ENCODE results near the gene TGM3.

Gene TGM3

GRCh38 chr20:2368621-2369020, 72.8 kb downstream of the TGM3 start:
- DNase-seq (ENCODE audit: low read depth, low spot score): no peak
- Histone ChIP-seq H3K36me3 (ENCODE audit: control insufficient read depth, insufficient read depth, low read length) (no peaks in the 10 kb centered on the region), H3K27ac (ENCODE audit: low read length) (no peak overlapping the region), H3K27me3 (ENCODE audit: control insufficient read depth, insufficient read depth, low read length) (no peaks in the 10 kb centered on the region), H3K4me1 (ENCODE audit: control insufficient read depth, insufficient read depth, low read length) (no peaks in the 10 kb centered on the region), H3K9me3 (ENCODE audit: control insufficient read depth, insufficient read depth, low read length) (no peaks in the 10 kb centered on the region), H3K4me3 (ENCODE audit: low read length) (no peak overlapping the region)
- WGBS (ENCODE audit: insufficient coverage, insufficient read length): no CpG with 5 or more reads among the region's 1 CpG

- H3K4me3 ChIP-seq (ENCODE audit: low read length): no peak overlapping the region
- H3K9me3 ChIP-seq (ENCODE audit: control insufficient read depth, insufficient read depth, low read length): no peaks in the 10 kb centered on the region
- no peaks in the 10 kb centered on the region for H3K36me3 ChIP-seq (ENCODE audit: control insufficient read depth, insufficient read depth, low read length)
- H3K4me1 ChIP-seq (ENCODE audit: control insufficient read depth, insufficient read depth, low read length): no peaks in the 10 kb centered on the region
- no peak for DNase-seq (ENCODE audit: low read depth, low spot score)
- H3K27me3 ChIP-seq (ENCODE audit: control insufficient read depth, insufficient read depth, low read length): no peaks in the 10 kb centered on the region
- H3K27ac ChIP-seq (ENCODE audit: low read length): no peak overlapping the region
Observed at GRCh38 chr20:2373098-2373497, 77.3 kb downstream of the TGM3 start.

- Histone ChIP-seq H3K27me3 (ENCODE audit: control insufficient read depth, insufficient read depth, low read length) (no peaks in the 10 kb centered on the region), H3K4me1 (ENCODE audit: control insufficient read depth, insufficient read depth, low read length) (peaks cover 2% of the 10 kb centered on the region), H3K9me3 (ENCODE audit: control insufficient read depth, insufficient read depth, low read length) (no peaks in the 10 kb centered on the region), H3K27ac (ENCODE audit: low read length) (no peak overlapping the region), H3K4me3 (ENCODE audit: low read length) (no peak overlapping the region), H3K36me3 (ENCODE audit: control insufficient read depth, insufficient read depth, low read length) (no peaks in the 10 kb centered on the region)
- DNase-seq (ENCODE audit: low read depth, low spot score): no peak
- WGBS (ENCODE audit: insufficient coverage, insufficient read length): no CpG with 5 or more reads among the region's 9 CpGs
Observed at GRCh38 chr20:2374346-2375125, 78.7 kb downstream of the TGM3 start.

GRCh38 chr20:2378893-2379292, 83.1 kb downstream of the TGM3 start:
- Histone ChIP-seq H3K4me1 (ENCODE audit: control insufficient read depth, insufficient read depth, low read length) (peaks cover 5% of the 10 kb centered on the region), H3K27me3 (ENCODE audit: control insufficient read depth, insufficient read depth, low read length) (no peaks in the 10 kb centered on the region), H3K4me3 (ENCODE audit: low read length) (no peak overlapping the region), H3K9me3 (ENCODE audit: control insufficient read depth, insufficient read depth, low read length) (no peaks in the 10 kb centered on the region), H3K36me3 (ENCODE audit: control insufficient read depth, insufficient read depth, low read length) (no peaks in the 10 kb centered on the region), H3K27ac (ENCODE audit: low read length) (no peak overlapping the region)
- no CpG with 5 or more reads among the region's 7 CpGs for WGBS (ENCODE audit: insufficient coverage, insufficient read length)
- no peak for DNase-seq (ENCODE audit: low read depth, low spot score)

- no peak for DNase-seq (ENCODE audit: low read depth, low spot score)
- Histone ChIP-seq H3K4me1 (ENCODE audit: control insufficient read depth, insufficient read depth, low read length) (peaks cover 5% of the 10 kb centered on the region), H3K27ac (ENCODE audit: low read length) (no peak overlapping the region), H3K9me3 (ENCODE audit: control insufficient read depth, insufficient read depth, low read length) (no peaks in the 10 kb centered on the region), H3K27me3 (ENCODE audit: control insufficient read depth, insufficient read depth, low read length) (no peaks in the 10 kb centered on the region), H3K36me3 (ENCODE audit: control insufficient read depth, insufficient read depth, low read length) (no peaks in the 10 kb centered on the region), H3K4me3 (ENCODE audit: low read length) (no peak overlapping the region)
- no CpG with 5 or more reads among the region's 9 CpGs for WGBS (ENCODE audit: insufficient coverage, insufficient read length)
Observed at GRCh38 chr20:2379511-2380229, 83.9 kb downstream of the TGM3 start.

- Histone ChIP-seq H3K36me3 (ENCODE audit: control insufficient read depth, insufficient read depth, low read length) (no peaks in the 10 kb centered on the region), H3K4me3 (ENCODE audit: low read length) (no peak within 1 kb of the TSS), H3K27me3 (ENCODE audit: control insufficient read depth, insufficient read depth, low read length) (no peaks in the 10 kb centered on the region), H3K27ac (ENCODE audit: low read length) (no peak within 1 kb of the TSS), H3K9me3 (ENCODE audit: control insufficient read depth, insufficient read depth, low read length) (no peaks in the 10 kb centered on the region), H3K4me1 (ENCODE audit: control insufficient read depth, insufficient read depth, low read length) (peaks cover 5% of the 10 kb centered on the region)
- no peak for DNase-seq (ENCODE audit: low read depth, low spot score)
- no CpG with 5 or more reads among the region's 10 CpGs for WGBS (ENCODE audit: insufficient coverage, insufficient read length)
Observed at GRCh38 chr20:2380601-2381000, 84.8 kb downstream of the TGM3 start, which contains the start of gene TGM6. Gene TGM6, plus strand, starts transcription at chr20:2380901. Its CDS starts 68 bp downstream, at chr20:2380969.

- DNase-seq (ENCODE audit: low read depth, low spot score): no peak
- WGBS (ENCODE audit: insufficient coverage, insufficient read length): no CpG with 5 or more reads among the region's 7 CpGs
- peaks cover 5% of the 10 kb centered on the region for H3K4me1 ChIP-seq (ENCODE audit: control insufficient read depth, insufficient read depth, low read length)
- H3K27me3 ChIP-seq (ENCODE audit: control insufficient read depth, insufficient read depth, low read length): no peaks in the 10 kb centered on the region
- H3K9me3 ChIP-seq (ENCODE audit: control insufficient read depth, insufficient read depth, low read length): no peaks in the 10 kb centered on the region
- no peak overlapping the region for H3K4me3 ChIP-seq (ENCODE audit: low read length)
- no peaks in the 10 kb centered on the region for H3K36me3 ChIP-seq (ENCODE audit: control insufficient read depth, insufficient read depth, low read length)
- H3K27ac ChIP-seq (ENCODE audit: low read length): no peak overlapping the region
Observed at GRCh38 chr20:2381303-2381702, 85.5 kb downstream of the TGM3 start.

GRCh38 chr20:2382833-2383232, 87.0 kb downstream of the TGM3 start:
- Histone ChIP-seq H3K36me3 (ENCODE audit: control insufficient read depth, insufficient read depth, low read length) (no peaks in the 10 kb centered on the region), H3K4me3 (ENCODE audit: low read length) (no peak overlapping the region), H3K27ac (ENCODE audit: low read length) (no peak overlapping the region), H3K9me3 (ENCODE audit: control insufficient read depth, insufficient read depth, low read length) (no peaks in the 10 kb centered on the region), H3K4me1 (ENCODE audit: control insufficient read depth, insufficient read depth, low read length) (peaks cover 5% of the 10 kb centered on the region), H3K27me3 (ENCODE audit: control insufficient read depth, insufficient read depth, low read length) (no peaks in the 10 kb centered on the region)
- no CpG with 5 or more reads among the region's 2 CpGs for WGBS (ENCODE audit: insufficient coverage, insufficient read length)
- DNase-seq (ENCODE audit: low read depth, low spot score): no peak

GRCh38 chr20:2385026-2385425, 89.2 kb downstream of the TGM3 start:
- Histone ChIP-seq H3K27ac (ENCODE audit: low read length) (no peak overlapping the region), H3K4me1 (ENCODE audit: control insufficient read depth, insufficient read depth, low read length) (peaks cover 2% of the 10 kb centered on the region), H3K4me3 (ENCODE audit: low read length) (no peak overlapping the region), H3K9me3 (ENCODE audit: control insufficient read depth, insufficient read depth, low read length) (no peaks in the 10 kb centered on the region), H3K36me3 (ENCODE audit: control insufficient read depth, insufficient read depth, low read length) (no peaks in the 10 kb centered on the region), H3K27me3 (ENCODE audit: control insufficient read depth, insufficient read depth, low read length) (no peaks in the 10 kb centered on the region)
- DNase-seq (ENCODE audit: low read depth, low spot score): no peak
- no CpG with 5 or more reads among the region's 5 CpGs for WGBS (ENCODE audit: insufficient coverage, insufficient read length)

GRCh38 chr20:2385496-2385895, 89.7 kb downstream of the TGM3 start:
- Histone ChIP-seq H3K27ac (ENCODE audit: low read length) (no peak overlapping the region), H3K4me3 (ENCODE audit: low read length) (no peak overlapping the region), H3K36me3 (ENCODE audit: control insufficient read depth, insufficient read depth, low read length) (no peaks in the 10 kb centered on the region), H3K9me3 (ENCODE audit: control insufficient read depth, insufficient read depth, low read length) (no peaks in the 10 kb centered on the region), H3K4me1 (ENCODE audit: control insufficient read depth, insufficient read depth, low read length) (no peaks in the 10 kb centered on the region), H3K27me3 (ENCODE audit: control insufficient read depth, insufficient read depth, low read length) (no peaks in the 10 kb centered on the region)
- WGBS (ENCODE audit: insufficient coverage, insufficient read length): no CpG with 5 or more reads among the region's 6 CpGs
- DNase-seq (ENCODE audit: low read depth, low spot score): no peak

Measured in iPS DF 6.9 (cell line).